Prostate gland (tissue), 2 donors: Measurements from ENCODE around the gene LMO2.
"Not testable (repeated sequence)": the region's sequence is repeated elsewhere in the genome, so short reads cannot be mapped to it uniquely, and the experiment has no call there.

Source experiments
- POLR2AphosphoS5 ChIP-seq: sonication (generic); formaldehyde crosslinking; IDR thresholded peaks from one replicate; pipeline ENCODE4 v1.6.1; 2017; ENCODE audit warnings: antibody characterized with exemption
- TF ChIP-seq, protein P1 (sequence below), 4 experiments: fragments of 200-600 bp in 2 of 4; fragments of 450-650 bp in 2 of 4; sonication (generic) in 2 of 4; IDR thresholded peaks; 1 replicate in 3 of 4; 2 replicates in 1 of 4; pipeline ENCODE4 v1.5.1; 2016 to 2019; ENCODE audit warnings: antibody characterized with exemption in 4 of 4, mild to moderate bottlenecking in 2 of 4, moderate library complexity in 2 of 4

DNA sequence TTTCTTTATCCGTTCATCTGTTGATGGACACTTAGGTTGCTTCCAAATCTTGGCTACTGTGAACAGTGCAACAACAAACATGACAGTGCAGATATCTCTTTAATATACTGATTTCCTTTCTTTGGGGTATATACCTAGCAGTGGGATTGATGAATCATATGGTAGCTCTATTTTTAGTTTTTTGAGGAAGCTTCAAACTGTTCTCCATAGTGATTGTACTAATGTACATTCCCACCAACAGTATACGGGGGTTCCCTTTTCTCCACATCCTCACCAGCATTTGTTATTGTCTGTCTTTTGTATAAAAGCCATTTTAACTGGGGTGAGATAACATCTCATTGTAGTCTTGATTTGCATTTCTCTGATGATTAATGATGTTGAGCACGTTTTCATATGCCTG is 68.9 kb downstream of the LMO2 start:
- TF ChIP-seq, protein P1, sequence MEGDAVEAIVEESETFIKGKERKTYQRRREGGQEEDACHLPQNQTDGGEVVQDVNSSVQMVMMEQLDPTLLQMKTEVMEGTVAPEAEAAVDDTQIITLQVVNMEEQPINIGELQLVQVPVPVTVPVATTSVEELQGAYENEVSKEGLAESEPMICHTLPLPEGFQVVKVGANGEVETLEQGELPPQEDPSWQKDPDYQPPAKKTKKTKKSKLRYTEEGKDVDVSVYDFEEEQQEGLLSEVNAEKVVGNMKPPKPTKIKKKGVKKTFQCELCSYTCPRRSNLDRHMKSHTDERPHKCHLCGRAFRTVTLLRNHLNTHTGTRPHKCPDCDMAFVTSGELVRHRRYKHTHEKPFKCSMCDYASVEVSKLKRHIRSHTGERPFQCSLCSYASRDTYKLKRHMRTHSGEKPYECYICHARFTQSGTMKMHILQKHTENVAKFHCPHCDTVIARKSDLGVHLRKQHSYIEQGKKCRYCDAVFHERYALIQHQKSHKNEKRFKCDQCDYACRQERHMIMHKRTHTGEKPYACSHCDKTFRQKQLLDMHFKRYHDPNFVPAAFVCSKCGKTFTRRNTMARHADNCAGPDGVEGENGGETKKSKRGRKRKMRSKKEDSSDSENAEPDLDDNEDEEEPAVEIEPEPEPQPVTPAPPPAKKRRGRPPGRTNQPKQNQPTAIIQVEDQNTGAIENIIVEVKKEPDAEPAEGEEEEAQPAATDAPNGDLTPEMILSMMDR (IDR thresholded peaks at IDR 0.05): not testable (repeated sequence)
- TF ChIP-seq POLR2AphosphoS5: not testable (repeated sequence)
